A673 (cell line): ENCODE measurements around the gene PAGR1.

Experiments
- CTCF ChIP-seq: fragments of 300-800, 200-600 bp; sonication (generic); conservative IDR thresholded peaks from 2 replicates; pipeline ENCODE4 v1.5.1; 2017; ENCODE audit warnings: low read depth, mild to moderate bottlenecking, antibody characterized with exemption, low read length, moderate library complexity, mixed read lengths
- EZH2 ChIP-seq: fragments of 200-600 bp; sonication (generic); IDR thresholded peaks from 2 replicates; pipeline ENCODE4 v1.6.1; 2017; ENCODE audit warnings: borderline replicate concordance, low read depth, mild to moderate bottlenecking, mixed read lengths, antibody characterized with exemption, low read length; ENCODE audit not compliant: poor library complexity, severe bottlenecking

- TF ChIP-seq EZH2 = no peak
- TF ChIP-seq CTCF = no peak
Measured at GRCh38 chr16:29789775-29790182, 26.2 kb upstream of the PAGR1 start.
